ENCODE data around the gene RTL9. TPM values are rescaled to one million over a fixed set of nuclear protein-coding genes. Genes with fewer than 3 reads are reported as not detected.

RTL9 gene
- total and polyA plus RNA-seq, 12 donors = 0.04 to 1.3 (median 0.08) TPM; not detected in 1

GRCh38 chrX:110338935-110339334 is 19.7 kb upstream of the RTL9 start:
- Histone ChIP-seq H3K4me1 (replicated peaks in 1 of 2) (no peaks in the 10 kb centered on the region), H3K36me3 (replicated peaks in 1 of 2) (no peaks in the 10 kb centered on the region), H3K9me3 (replicated peaks in 1 of 3) (no peaks in the 10 kb centered on the region), H3K27ac (no peak overlapping the region), H3K4me3 (no peak overlapping the region), H3K27me3 (no peaks in the 10 kb centered on the region)
- no peak for DNase-seq
- WGBS, 4 donors = 53 to 90% (median 75%) methylated on average over 4 of the region's 4 CpGs
- intact Hi-C loops (cut with DNase I) = no loop called here
- TF ChIP-seq CTCF (IDR thresholded peaks at IDR 0.05) = no peak
- TF ChIP-seq POLR2A (IDR thresholded peaks at IDR 0.05) = no peak

GRCh38 chrX:110341189-110342035 is 17.2 kb upstream of the RTL9 start:
- TF ChIP-seq CTCF (IDR thresholded peaks at IDR 0.05) = no peak
- no peak for TF ChIP-seq POLR2A (IDR thresholded peaks at IDR 0.05)
- DNase-seq = no peak
- H3K4me3 ChIP-seq = no peak overlapping the region
- H3K27ac ChIP-seq = no peak overlapping the region
- intact Hi-C loops (cut with DNase I) = no loop called here
- no peaks in the 10 kb centered on the region for H3K4me1 ChIP-seq (replicated peaks in 1 of 2)
- 67 to 79% (median 74%) methylated on average over 11 of the region's 11 CpGs for WGBS, 4 donors
- no peaks in the 10 kb centered on the region for H3K27me3 ChIP-seq
- no peaks in the 10 kb centered on the region for H3K9me3 ChIP-seq (replicated peaks in 1 of 3)
- no peaks in the 10 kb centered on the region for H3K36me3 ChIP-seq (replicated peaks in 1 of 2)

- intact Hi-C loops (cut with DNase I) = no loop called here
- no peak for TF ChIP-seq CTCF (IDR thresholded peaks at IDR 0.05)
- no peak for TF ChIP-seq POLR2A (IDR thresholded peaks at IDR 0.05)
- 53 to 77% (median 71%) methylated on average over 4 to 17 of the region's 17 CpGs for WGBS, 4 donors
- Histone ChIP-seq H3K9me3 (replicated peaks in 1 of 3) (no peaks in the 10 kb centered on the region), H3K36me3 (replicated peaks in 1 of 2) (no peaks in the 10 kb centered on the region), H3K4me3 (no peak overlapping the region), H3K27ac (no peak overlapping the region), H3K27me3 (no peaks in the 10 kb centered on the region), H3K4me1 (replicated peaks in 1 of 2) (no peaks in the 10 kb centered on the region)
- DNase-seq = peak in 1 of 7 donors; percentile 3
Observed at GRCh38 chrX:110346681-110347080, 12.0 kb upstream of the RTL9 start.

- 5 to 16% (median 13%) methylated on average over 1 of the region's 1 CpG for WGBS, 4 donors
- no peak for TF ChIP-seq CTCF (IDR thresholded peaks at IDR 0.05)
- no peak for TF ChIP-seq POLR2A (IDR thresholded peaks at IDR 0.05)
- intact Hi-C loops (cut with DNase I) = no loop called here
Observed at GRCh38 chrX:110359273-110359672, 625 bp downstream of the RTL9 start.

More at GRCh38 chrX:110359273-110359672, 625 bp downstream of the RTL9 start:
- Histone ChIP-seq H3K4me3 (no peak overlapping the region), H3K4me1 (replicated peaks in 1 of 2) (no peaks in the 10 kb centered on the region), H3K9me3 (replicated peaks in 1 of 3) (no peaks in the 10 kb centered on the region), H3K27ac (no peak overlapping the region), H3K27me3 (no peaks in the 10 kb centered on the region), H3K36me3 (replicated peaks in 1 of 2) (no peaks in the 10 kb centered on the region)
- no peak for DNase-seq

All from adrenal gland (tissue), 12 donors.